NCI-H1694 treated with DMSO at 0.1 percent for 48 hours (cell line): ENCODE data around the gene MAP2K6.

Source experiments
- DNase-seq: peaks from one replicate; lab custom pipeline; 2025; lab: John Stamatoyannopoulos, UW

The MAP2K6 gene

GRCh38 chr17:69578385-69578936 lies 164.0 kb downstream of the MAP2K6 start:
- DNase-seq = no peak

DNA sequence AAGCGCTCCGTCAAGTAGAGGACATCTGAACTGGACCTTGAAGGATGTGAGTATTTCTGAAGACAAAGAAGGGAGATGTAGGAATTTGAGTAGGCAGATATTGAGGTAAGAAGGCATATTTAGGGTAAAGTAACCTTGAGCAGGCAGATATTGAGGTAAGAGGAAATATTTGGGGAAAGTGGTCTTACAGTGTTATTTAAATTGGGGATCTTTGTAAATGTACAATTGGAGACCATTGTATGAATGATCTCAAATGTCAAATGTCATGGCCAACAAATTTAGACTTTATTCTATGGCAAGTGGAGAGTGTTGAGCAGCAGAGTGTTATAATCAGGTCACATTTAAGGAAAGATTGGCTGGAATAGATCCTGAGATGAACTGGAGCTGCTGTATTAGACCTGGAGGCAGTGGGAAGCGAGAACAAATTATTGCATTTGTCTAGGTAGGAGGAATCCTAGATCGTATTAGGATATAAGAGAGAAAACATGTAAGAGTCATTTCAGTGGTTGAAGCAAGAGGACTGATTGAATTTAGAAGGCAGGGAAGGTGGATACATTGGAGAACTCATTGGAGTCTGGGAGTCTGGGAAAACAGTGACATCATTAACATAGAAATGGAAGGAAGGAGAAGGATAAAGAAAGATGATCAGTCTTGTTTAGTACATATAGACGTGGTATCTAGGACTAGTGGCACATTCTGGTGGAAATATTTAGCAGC lies 165.6 kb downstream of the MAP2K6 start:
- no peak for DNase-seq

- no peak for DNase-seq
Observed at GRCh38 chr17:69581061-69581961, 166.8 kb downstream of the MAP2K6 start.

GRCh38 chr17:69588316-69588715 lies 173.8 kb downstream of the MAP2K6 start:
- no peak for DNase-seq

DNA sequence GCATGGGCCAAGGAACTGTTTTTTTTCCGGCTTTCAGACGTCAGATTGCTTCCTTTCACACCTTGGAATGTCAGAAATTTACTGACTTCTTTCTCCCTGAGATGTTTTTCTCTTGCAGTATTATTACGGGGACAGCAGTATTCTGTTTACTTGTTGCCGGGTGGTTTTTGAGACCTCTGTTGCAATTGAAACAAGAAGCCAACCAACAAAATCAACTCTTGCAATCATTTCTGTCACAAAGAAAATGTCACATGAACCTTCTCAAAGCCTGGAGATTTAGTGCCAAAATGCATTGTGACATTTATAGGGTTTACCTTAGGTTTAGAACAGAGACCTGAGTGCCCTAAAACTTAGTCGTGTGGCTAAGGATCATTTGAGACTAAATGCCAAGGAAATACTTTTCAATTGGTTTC lies 174.3 kb downstream of the MAP2K6 start:
- no peak for DNase-seq

GRCh38 chr17:69590671-69591070 lies 176.2 kb downstream of the MAP2K6 start:
- no peak for DNase-seq

DNA sequence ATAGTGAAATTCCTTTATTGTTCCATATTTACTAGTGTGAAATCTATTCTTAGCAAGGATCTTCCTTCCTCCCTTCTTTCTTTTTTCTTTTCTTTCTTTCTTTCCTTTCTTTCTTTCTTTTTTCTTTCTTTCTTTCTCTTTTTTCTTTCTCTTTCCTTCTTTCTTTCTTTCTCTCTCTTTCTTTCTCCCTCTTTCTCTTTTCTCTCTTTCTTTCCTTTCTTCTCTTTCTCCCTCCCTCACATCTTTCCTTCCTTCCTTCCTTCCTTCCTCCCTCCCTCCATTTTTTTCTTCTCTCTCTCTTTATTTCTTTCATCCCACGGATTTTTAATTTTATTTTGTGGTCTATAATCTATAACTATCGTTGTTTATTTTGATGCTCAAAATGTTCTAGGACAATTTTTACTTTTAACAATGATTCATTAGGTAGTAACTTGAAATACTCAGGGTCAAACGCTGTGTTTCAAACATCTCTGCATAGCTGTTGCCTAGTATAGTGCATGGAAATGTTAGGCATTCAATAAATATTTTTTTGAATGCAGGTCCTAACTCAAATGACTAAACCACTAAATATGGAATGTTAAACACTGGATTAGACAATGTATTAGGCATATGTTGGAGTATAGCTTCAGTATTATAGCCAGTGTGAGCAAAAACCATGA lies 178.3 kb downstream of the MAP2K6 start:
- DNase-seq = no peak

DNA sequence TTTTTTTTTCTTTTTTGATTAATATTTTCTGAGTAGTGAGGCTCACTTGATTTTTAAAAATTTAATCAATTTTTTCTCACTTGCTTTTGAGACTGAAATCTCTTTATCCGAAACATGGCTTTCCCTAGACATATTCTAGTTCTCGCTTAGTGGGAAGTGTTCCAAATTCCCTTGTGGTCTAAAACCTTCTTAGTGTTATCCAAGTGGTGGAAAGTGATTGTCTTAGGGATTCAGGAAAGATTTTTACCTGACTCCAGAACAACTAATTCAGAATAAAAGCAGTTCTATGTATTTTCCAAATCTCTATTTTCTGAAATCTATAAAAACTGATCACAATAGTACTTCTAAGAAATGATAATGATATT lies 178.8 kb downstream of the MAP2K6 start:
- no peak for DNase-seq

GRCh38 chr17:69593716-69594115 lies 179.2 kb downstream of the MAP2K6 start:
- DNase-seq = no peak

- DNase-seq = no peak
Observed at GRCh38 chr17:69594641-69595040, 180.1 kb downstream of the MAP2K6 start.

DNA sequence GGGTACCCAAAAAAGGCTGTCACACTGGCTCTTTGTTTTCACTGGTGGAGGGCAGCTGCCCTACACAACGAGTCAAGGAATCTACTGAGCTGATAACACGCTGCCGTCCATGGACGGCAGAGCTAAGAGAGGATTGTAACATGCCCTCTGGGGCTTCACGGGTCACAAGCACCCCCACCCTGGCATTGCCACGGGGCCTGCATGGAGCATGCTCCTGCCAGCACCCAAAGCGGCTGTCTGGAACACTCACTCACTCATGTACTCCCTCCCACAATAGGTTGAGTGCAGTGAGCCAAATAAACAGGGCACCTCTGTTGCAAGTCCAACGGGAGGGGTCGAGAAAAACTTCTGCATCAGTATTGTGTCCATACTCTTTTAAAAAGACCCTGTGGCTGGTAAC lies 181.6 kb downstream of the MAP2K6 start:
- DNase-seq = no peak

DNA sequence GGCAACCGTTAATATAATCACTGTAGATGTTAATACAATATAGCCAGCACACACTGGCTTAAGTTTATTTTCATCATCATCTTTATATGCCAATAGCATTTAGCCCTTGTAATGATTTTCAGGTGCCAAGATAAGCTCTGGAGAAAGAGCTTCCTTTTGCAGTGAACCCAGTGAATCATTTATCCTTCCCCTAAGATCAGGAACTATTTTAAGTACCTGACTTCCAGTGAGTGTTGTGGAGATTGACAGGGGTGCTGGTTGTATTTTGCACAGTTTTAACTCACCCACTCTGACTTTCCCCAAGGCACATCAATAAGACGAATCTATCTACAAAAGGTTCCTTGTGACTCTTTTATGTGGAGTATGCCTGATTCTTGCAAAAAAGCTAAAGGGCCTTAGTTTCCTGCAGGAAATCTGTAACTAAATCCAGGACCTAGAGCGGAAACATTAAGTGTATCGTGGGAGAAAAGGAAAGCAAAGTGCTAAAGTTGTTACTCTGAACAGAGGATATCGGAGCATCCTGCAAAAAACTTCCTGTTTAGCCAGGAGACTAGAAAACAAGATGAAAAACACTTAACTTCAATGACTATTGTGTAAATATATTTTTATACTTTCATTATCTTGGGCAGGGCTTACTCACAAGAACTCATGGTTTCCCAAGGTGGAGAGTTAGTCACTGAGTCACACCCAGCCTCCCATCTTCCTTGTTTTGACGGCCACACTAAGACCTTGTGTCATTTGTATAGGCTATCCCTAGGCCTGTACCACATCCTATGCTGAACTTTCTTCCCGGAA lies 183.6 kb downstream of the MAP2K6 start:
- no peak for DNase-seq

- no peak for DNase-seq
Observed at GRCh38 chr17:69602972-69603371, 188.5 kb downstream of the MAP2K6 start.
